Dedifferentiated amniotic fluid mesenchymal stem cell (primary cell): ENCODE data around the gene TUBB4B.
A peak's percentile ranks its signal among the peaks of the same experiment; 100 is the strongest.

Experiments used
- DNase-seq: peaks from one replicate; pipeline ENCODE4 v3.0.0-alpha.2; 2016; ENCODE audit errors: extremely low spot score

TUBB4B gene

DNA sequence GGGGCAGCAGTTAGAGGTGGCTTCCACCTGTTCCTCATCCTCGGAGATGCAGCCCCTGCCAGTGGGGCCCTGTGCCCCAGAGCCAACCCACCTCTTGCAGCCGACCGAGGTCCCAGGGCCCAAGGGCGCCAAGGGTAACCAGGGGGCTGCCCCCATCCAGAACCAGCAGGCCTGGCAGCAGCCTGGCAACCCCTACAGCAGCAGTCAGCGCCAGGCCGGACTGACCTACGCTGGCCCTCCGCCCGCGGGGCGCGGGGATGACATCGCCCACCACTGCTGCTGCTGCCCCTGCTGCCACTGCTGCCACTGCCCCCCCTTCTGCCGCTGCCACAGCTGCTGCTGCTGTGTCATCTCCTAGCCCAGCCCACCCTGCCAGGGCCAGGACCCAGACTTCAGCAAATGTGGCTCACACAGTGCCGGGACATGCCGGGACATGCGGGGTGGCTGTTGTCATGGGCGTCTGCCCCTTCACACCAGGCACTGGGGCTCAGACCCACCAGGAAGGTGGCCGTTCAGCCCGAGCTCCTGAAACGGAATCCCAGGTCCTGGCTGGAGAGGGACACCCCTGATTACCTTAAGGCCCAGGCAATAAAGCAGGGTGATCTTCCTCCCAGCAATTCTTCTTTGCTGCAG is 15.3 kb upstream of the TUBB4B start:
- no peak for DNase-seq

GRCh38 chr9:137226338-137227053 is 14.6 kb upstream of the TUBB4B start:
- no peak for DNase-seq

DNA sequence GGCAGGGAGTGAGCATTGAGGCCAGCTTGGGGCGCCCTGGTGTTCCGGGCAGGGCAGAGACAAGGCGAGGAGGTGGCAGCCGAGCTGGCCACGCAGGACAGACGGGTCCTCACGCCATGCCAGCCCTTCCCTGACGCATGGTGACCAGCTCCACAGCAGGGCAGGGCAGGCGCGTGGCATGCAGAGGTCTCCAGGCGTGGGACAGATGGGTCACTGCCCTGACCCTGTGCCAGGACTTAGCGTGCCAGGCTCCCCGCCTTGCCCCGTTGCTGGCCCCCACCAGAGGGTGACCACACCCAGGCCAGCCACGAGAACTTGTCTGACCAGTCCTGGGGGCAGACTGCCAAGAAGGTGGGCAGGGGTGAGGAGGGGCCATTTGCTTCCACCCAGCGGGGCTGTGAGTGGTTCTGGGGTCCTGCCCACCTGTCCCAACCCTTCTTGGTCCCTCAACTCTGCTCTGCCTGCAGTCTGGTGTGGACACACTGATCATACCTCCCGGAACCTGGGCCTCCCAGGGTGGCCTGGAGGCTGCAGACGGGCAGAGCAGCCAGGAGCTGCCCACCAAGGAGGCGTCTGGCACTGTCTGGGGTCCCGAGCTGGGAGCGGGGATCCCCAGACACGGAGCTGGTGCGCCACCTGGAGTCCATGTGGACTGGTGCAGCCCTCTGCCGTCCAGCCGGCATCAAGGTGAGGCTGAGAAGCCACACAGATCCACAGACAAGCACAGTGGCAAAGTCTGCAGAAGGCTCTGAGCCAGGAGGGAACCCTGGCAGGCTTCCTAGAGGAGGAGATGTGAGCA is 13.8 kb upstream of the TUBB4B start, which contains the start of gene RNF224:
Gene RNF224, plus strand, starts transcription at position 449 of the 799 bp plus-strand sequence. CDS start 834 bp downstream, outside the sequence.
- peak; percentile 51 for DNase-seq

DNA sequence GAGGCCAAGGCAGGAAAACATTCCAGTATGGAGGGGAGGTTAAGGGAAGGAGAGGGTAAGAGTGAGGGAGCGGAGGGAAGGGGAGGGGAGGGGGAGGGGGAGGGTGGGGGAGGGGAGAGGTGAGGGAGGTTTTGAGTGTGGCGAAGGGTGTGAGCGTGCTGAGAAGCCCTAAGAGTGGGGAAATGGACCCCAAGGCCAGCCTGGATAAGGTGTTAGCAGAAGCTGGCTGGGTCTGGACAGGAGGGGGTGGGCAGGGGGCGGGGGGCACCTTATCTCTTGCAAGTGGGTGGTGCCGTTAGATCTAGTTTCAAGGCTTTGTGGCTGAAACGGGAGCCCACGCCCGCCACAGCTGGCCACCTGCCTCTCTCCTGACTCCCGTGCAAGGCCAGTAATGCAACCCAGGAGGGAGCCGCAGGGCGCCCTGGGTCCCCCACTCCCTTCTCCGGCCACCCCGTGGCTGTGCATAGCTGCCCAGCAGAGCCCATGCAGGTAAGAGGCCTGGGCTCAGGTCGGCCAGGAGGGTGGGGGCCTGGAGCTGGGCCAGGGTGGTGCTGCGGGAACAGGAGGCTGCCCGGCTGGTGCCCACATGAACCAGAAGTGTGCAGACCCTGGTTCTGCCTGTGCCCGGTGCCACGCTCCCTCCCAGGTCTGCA is 13.1 kb upstream of the TUBB4B start:
- no peak for DNase-seq

DNA sequence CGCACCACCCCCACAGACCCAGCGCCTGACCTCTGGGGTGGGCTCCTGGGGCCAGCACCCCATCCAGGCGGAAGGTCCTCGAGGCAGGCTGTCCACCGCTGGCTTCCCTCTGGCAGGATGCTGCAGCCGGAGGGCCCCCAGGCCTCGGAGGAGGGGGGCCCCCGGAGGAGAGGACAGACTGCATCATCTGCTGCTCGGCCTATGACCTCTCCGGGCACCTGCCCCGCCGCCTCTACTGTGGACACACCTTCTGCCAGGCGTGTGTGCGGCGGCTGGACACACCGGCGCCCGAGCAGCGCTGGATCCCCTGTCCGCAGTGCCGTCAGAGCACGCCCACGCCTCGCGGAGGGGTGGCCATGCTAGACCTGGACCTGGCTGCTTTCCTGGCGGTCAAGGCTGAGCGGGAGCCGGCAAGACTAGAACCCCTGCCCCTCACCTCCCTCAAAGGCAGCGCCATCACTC is 12.6 kb upstream of the TUBB4B start:
- DNase-seq = no peak

DNA sequence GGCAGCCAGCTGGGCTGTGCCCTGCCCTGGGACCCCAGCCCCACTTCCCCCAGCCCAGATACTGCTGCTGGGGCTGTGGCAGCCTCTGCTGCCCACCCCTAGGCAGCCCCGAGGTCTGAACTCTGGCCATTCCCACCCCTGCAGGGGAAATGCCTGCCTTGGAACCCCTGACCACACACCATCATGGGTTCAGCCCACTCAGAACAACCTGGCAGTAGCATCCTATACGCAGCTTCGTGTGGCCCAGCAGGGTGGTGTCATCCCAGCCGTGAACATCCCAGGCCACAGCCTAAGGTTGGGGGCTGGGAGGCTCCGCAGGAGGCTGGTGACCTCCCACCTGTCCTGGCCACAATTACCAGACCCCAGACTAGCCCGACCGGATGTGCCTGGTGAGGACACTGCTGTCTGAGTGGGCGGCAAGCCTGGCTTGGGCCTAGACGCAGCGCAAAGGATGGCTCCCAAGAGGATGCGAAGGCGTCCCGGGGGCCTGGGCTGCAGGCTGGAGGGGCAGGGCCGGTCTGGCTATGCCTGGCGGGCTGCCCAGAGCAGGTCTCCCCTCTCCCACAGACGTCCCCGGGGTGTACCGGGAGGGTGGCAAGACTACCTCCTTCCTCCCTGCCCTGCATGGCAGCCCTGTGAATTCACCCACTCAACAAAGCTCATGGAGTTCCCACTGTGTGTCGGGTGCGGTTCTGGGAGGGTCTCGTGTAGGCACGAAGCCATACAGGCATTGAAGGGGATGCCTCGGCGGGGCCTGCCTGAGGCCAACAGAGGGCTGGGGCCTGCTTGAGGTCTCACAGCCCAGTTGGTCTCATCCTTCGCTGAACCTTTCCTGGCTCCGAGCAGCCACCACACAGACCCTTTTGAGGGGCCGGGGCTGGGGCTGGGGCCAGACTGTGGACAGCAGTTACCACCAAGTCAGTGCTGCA is 11.9 kb upstream of the TUBB4B start:
- DNase-seq = no peak

DNA sequence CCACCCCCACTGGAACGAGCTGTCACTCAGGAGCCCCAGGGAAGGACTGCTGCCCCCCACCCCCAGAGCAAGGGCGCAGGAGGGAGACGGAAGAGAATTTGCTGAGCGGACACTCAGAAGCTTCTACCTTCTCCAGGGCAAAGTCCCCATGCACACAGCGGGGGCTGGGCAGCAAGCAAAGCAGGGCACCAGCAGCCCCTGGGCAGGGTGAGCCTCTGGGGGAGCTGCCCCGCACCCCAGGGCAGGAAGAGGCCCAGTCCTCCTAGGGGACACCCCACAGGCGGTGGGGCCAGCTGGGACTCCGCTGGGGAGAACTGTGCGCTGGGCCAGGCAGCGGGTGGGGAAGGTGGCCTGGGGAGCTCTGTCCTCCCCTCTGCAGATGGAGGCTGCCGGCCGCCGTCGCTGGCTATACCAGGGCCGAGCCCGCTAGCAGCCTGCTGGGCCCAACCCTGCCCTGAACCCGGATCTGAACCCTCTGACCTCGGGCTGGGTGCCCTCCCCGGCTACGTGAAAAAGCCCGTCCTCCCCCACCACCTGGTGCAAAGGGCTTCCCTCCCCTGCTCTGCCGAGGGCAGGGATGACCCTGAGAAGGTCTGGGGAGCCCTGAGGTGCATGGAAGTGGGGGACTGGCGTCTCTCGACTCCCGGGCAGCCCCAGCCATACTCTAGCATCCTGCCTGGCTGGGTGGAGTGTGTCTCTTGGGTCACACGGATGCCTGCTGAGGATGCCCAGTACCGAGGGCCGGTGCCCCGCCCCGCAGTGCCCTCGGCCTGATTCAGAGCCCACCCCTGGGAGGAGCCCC is 11.0 kb upstream of the TUBB4B start:
- no peak for DNase-seq

DNA sequence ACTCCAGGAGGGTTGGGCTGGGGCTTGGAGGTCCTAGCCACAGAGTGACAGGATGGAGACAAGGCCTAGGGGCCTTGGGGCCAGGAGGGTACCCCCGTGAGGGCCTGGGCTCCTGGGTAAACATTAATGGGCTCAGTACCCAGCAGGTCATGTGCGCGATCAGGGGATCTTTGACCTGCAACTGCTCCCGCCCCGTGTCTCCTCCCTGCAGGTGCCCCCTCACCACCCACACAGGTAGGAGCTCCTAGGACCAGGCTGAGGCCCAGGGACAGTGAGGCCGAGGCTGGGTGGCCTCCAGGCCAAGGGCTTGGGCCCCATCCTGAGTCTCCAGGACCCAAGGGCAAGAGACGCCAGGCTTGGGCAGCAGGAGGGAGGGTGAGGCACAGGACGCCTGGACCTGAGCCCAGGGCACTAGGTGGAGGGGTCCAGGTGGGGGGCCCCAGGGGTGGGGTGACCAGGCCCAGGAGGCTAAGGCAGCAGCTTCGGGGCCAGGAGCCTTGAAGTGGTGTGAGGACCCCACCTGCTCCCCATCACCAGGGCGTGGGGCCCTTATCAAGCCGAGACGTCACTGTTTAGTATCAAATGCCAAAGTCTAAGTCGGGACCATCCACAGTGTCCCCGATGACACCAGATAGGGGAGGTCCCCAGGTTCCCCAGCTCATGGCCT is 10.2 kb upstream of the TUBB4B start, which contains the start of gene SLC34A3:
Gene SLC34A3, plus strand, starts transcription at position 197 of the 667 bp plus-strand sequence. CDS start 802 bp downstream, outside the sequence.
- DNase-seq = no peak

- no peak for DNase-seq
These were observed 9.6 kb upstream of the TUBB4B start for GRCh38 chr9:137231372-137232039.

- DNase-seq = no peak
These were observed 9.0 kb upstream of the TUBB4B start for GRCh38 chr9:137232101-137232500.

- no peak for DNase-seq
These were observed 8.6 kb upstream of the TUBB4B start for GRCh38 chr9:137232510-137232909.

GRCh38 chr9:137233143-137233980 is 7.7 kb upstream of the TUBB4B start:
- DNase-seq = no peak

DNA sequence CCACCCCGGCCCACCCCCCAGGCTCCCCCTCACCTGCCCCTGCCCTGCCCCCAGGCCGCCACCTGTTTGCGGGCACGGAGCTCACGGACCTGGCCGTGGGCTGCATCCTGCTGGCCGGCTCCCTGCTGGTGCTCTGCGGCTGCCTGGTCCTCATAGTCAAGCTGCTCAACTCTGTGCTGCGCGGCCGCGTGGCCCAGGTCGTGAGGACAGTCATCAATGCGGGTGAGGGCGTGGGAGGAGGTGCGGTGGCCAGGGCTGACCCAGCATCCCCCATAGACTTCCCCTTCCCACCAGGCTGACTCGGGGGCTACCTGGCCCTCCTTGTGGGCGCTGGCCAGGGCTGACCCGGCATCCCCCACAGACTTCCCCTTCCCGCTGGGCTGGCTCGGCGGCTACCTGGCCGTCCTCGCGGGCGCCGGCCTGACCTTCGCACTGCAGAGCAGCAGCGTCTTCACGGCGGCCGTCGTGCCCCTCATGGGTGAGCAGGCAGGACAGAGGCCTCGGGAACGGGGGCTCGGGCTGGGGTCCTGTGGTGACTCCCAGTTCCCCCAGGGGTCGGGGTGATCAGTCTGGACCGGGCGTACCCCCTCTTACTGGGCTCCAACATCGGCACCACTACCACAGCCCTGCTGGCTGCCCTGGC is 6.9 kb upstream of the TUBB4B start:
- DNase-seq = no peak

GRCh38 chr9:137234758-137235423 is 6.2 kb upstream of the TUBB4B start:
- DNase-seq = no peak

DNA sequence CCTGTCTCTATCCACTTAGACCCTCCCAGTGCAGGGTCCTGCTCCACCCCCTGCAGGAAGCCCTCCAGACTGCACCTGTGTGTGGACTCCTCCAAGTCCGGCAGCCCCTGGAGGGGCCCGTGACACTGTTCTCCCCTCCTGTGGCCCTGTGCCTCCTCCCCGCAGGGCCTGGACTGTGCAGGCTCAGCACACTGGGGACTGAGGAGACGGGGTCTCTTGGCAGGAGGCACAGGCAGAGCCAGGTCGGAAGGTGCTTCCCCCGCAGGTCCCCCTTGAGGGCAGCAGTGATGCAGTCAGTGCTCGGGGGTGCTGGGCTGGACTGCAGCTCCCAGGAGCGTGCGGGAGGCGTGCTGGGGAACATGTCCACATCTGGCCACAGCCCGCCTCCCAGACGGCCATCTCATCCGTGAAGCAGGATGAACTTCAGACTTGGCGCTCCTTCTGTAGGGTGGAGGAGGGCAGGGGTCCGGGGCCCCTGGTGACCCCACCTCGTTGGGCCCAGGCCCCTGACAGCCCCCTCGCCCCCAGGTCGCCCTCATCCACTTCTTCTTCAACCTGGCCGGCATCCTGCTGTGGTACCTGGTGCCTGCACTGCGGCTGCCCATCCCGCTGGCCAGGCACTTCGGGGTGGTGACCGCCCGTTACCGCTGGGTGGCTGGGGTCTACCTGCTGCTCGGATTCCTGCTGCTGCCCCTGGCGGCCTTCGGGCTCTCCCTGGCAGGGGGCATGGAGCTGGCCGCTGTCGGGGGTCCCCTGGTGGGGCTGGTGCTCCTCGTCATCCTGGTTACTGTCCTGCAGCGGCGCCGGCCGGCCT is 5.5 kb upstream of the TUBB4B start:
- DNase-seq = no peak
